Fibroblast of lung (primary cell): ENCODE measurements around the gene ADGRD2. TPM values are rescaled to one million over a fixed set of nuclear protein-coding genes. Genes with fewer than 3 reads are reported as not detected.

Experiments
- DNase-seq, 2 donors: peaks; one replicate each; pipeline versions ENCODE4 v3.0.0 to v3.0.0-alpha.2; 2010; ENCODE audit warnings: low read depth in 2 of 2
- H2AFZ ChIP-seq: 2 replicates; pipeline ENCODE4 v1.5.1; 2012; ENCODE audit warnings: low read length, control low read depth, inconsistent platforms
- H3K27ac ChIP-seq: 2 replicates; pipeline ENCODE4 v1.5.1; 2011; ENCODE audit warnings: low read length, control low read depth; ENCODE audit not compliant: insufficient read depth
- H3K27me3 ChIP-seq: 2 replicates; pipeline ENCODE4 v1.5.1; 2011; ENCODE audit warnings: mild to moderate bottlenecking, low read length; ENCODE audit not compliant: control insufficient read depth, insufficient read depth
- H3K36me3 ChIP-seq: 2 replicates; pipeline ENCODE4 v1.5.1; 2011; ENCODE audit warnings: low read length; ENCODE audit not compliant: control insufficient read depth, insufficient read depth
- H3K4me1 ChIP-seq: 2 replicates; pipeline ENCODE4 v1.5.1; 2011; ENCODE audit warnings: low read length; ENCODE audit not compliant: control insufficient read depth, insufficient read depth; ENCODE audit errors: extremely low read depth
- H3K4me2 ChIP-seq: 2 replicates; pipeline ENCODE4 v1.5.1; 2011; ENCODE audit warnings: low read length, control low read depth; ENCODE audit not compliant: insufficient read depth; ENCODE audit errors: extremely low read depth
- H3K4me3 ChIP-seq, 4 experiments: fragments of 200-600 bp in 1 of 4; sonication (generic) in 1 of 4; replicated peaks in 1 of 4; 2 replicates each; pipeline ENCODE4 v1.5.1; 2011 to 2016; ENCODE audit warnings: low read length in 4 of 4, low read depth in 3 of 4, mild to moderate bottlenecking in 3 of 4, control low read depth in 2 of 4, inconsistent platforms in 1 of 4, mixed read lengths in 1 of 4; ENCODE audit not compliant: insufficient read depth in 1 of 4; ENCODE audit errors: control extremely low read depth in 1 of 4
- H3K79me2 ChIP-seq: 2 replicates; pipeline ENCODE4 v1.5.1; 2012; ENCODE audit warnings: mild to moderate bottlenecking, low read length, inconsistent platforms; ENCODE audit not compliant: control insufficient read depth, insufficient read depth
- H3K9ac ChIP-seq: 2 replicates; pipeline ENCODE4 v1.5.1; 2011; ENCODE audit warnings: mild to moderate bottlenecking, low read length, control low read depth; ENCODE audit not compliant: insufficient read depth
- H3K9me3 ChIP-seq: 2 replicates; pipeline ENCODE4 v1.5.1; 2012; ENCODE audit warnings: low read depth, low read length; ENCODE audit not compliant: control insufficient read depth, insufficient read depth
- H4K20me1 ChIP-seq: 2 replicates; pipeline ENCODE4 v1.5.1; 2011; ENCODE audit warnings: low read length; ENCODE audit not compliant: control insufficient read depth, insufficient read depth; ENCODE audit errors: extremely low read depth
- CTCF ChIP-seq, 2 donors: IDR thresholded peaks in 1 of 2; conservative IDR thresholded peaks in 1 of 2; 1 replicate in 1 of 2; 2 replicates in 1 of 2; pipeline ENCODE4 v1.5.1; 2011 to 2012; ENCODE audit warnings: low read length in 2 of 2, control low read depth in 1 of 2, inconsistent platforms in 1 of 2, low read depth in 1 of 2, mild to moderate bottlenecking in 1 of 2
- EZH2 ChIP-seq: IDR thresholded peaks from 2 replicates; pipeline ENCODE4 v1.5.1; 2012; ENCODE audit warnings: low read length, control low read depth, mild to moderate bottlenecking; ENCODE audit errors: missing control alignments
- polyA plus RNA-seq, 2 donors: library from polyadenylated mRNA; depleted of rRNA in 1 of 2; stranded (reverse) in 1 of 2; unstranded in 1 of 2; fragments of >200 nt; gene quantifications; 2 replicates each; pipeline ENCODE4 v1.2.1, GENCODE V29; 2011 to 2012; ENCODE audit warnings: missing spikeins in 1 of 2
- total RNA-seq: library from RNA; depleted of rRNA; stranded (reverse); fragments of >200 nt; gene quantifications from 2 replicates; pipeline ENCODE4 v1.2.1, GENCODE V29; 2014

ADGRD2 gene
- total and polyA plus RNA-seq, 2 donors (not counting 1 experiment from before 2014, with no cell fraction given) = not detected

- H3K9me3 ChIP-seq = no peaks in the 10 kb centered on the region
- DNase-seq = no peak
- no peaks in the 10 kb centered on the region for H3K79me2 ChIP-seq
- no peak overlapping the region for H3K4me3 ChIP-seq
- no peak overlapping the region for H3K4me2 ChIP-seq
- H2AFZ ChIP-seq = no peak overlapping the region
- no peak for TF ChIP-seq EZH2
- no peak for TF ChIP-seq CTCF (conservative IDR thresholded peaks at IDR 0.05 in 1 of 2, IDR thresholded peaks at IDR 0.05 in 1 of 2; ENCODE audit: low read depth in 1 of 2, low read length in 2 of 2)
- no peaks in the 10 kb centered on the region for H4K20me1 ChIP-seq
- H3K27me3 ChIP-seq = peaks cover 12% of the 10 kb centered on the region
- H3K27ac ChIP-seq = no peak overlapping the region
- no peak overlapping the region for H3K9ac ChIP-seq
- no peaks in the 10 kb centered on the region for H3K4me1 ChIP-seq
- H3K36me3 ChIP-seq = no peaks in the 10 kb centered on the region
Observed at GRCh38 chr9:124493794-124494479, 43.7 kb downstream of the ADGRD2 start.

GRCh38 chr9:124495126-124496074 is 45.1 kb downstream of the ADGRD2 start:
- Histone ChIP-seq H3K27me3 (peaks cover 7% of the 10 kb centered on the region), H3K4me2 (no peak overlapping the region), H3K36me3 (no peaks in the 10 kb centered on the region), H3K4me3 (no peak overlapping the region), H4K20me1 (no peaks in the 10 kb centered on the region), H2AFZ (no peak overlapping the region), H3K27ac (no peak overlapping the region), H3K4me1 (no peaks in the 10 kb centered on the region), H3K9ac (no peak overlapping the region), H3K9me3 (no peaks in the 10 kb centered on the region), H3K79me2 (no peaks in the 10 kb centered on the region)
- TF ChIP-seq EZH2 = no peak
- no peak for TF ChIP-seq CTCF (conservative IDR thresholded peaks at IDR 0.05 in 1 of 2, IDR thresholded peaks at IDR 0.05 in 1 of 2; ENCODE audit: low read depth in 1 of 2, low read length in 2 of 2)
- no peak for DNase-seq

GRCh38 chr9:124496075-124496449 is 45.8 kb downstream of the ADGRD2 start:
- H3K36me3 ChIP-seq = no peaks in the 10 kb centered on the region
- H3K27me3 ChIP-seq = peaks cover 9% of the 10 kb centered on the region
- no peak overlapping the region for H3K4me3 ChIP-seq
- H4K20me1 ChIP-seq = no peaks in the 10 kb centered on the region
- no peaks in the 10 kb centered on the region for H3K79me2 ChIP-seq
- H3K4me2 ChIP-seq = no peak overlapping the region
- H3K4me1 ChIP-seq = no peaks in the 10 kb centered on the region
- no peak overlapping the region for H2AFZ ChIP-seq
- no peak for DNase-seq
- H3K9me3 ChIP-seq = no peaks in the 10 kb centered on the region
- H3K9ac ChIP-seq = no peak overlapping the region
- H3K27ac ChIP-seq = no peak overlapping the region
- TF ChIP-seq EZH2 = no peak
- TF ChIP-seq CTCF (conservative IDR thresholded peaks at IDR 0.05 in 1 of 2, IDR thresholded peaks at IDR 0.05 in 1 of 2; ENCODE audit: low read depth in 1 of 2, low read length in 2 of 2) = no peak
